IPS-18c (cell line): ENCODE results near the gene PDE11A.

Experiments used
- H3K4me3 ChIP-seq: 2 replicates; pipeline ENCODE4 v1.7.0; 2013; ENCODE audit warnings: low read depth, mild to moderate bottlenecking, low read length, moderate library complexity; ENCODE audit not compliant: insufficient read depth
- H3K9me3 ChIP-seq: one replicate; pipeline ENCODE4 v1.6.1; 2013; ENCODE audit warnings: mild to moderate bottlenecking, low read length, moderate library complexity; ENCODE audit not compliant: control insufficient read depth, insufficient read depth

Gene PDE11A

GRCh38 chr2:177717831-177718618 is 354.6 kb downstream of the PDE11A start:
- Histone ChIP-seq H3K9me3 (no peaks in the 10 kb centered on the region), H3K4me3 (no peak overlapping the region)

- no peak overlapping the region for H3K4me3 ChIP-seq
- no peaks in the 10 kb centered on the region for H3K9me3 ChIP-seq
Observed at GRCh38 chr2:177716484-177716883, 356.1 kb downstream of the PDE11A start.

GRCh38 chr2:177715771-177716170 is 356.8 kb downstream of the PDE11A start:
- Histone ChIP-seq H3K9me3 (no peaks in the 10 kb centered on the region), H3K4me3 (no peak overlapping the region)

GRCh38 chr2:177714704-177715103 is 357.9 kb downstream of the PDE11A start:
- no peak overlapping the region for H3K4me3 ChIP-seq
- H3K9me3 ChIP-seq, result no peaks in the 10 kb centered on the region

GRCh38 chr2:177712462-177712861 is 360.1 kb downstream of the PDE11A start:
- no peak overlapping the region for H3K4me3 ChIP-seq
- no peaks in the 10 kb centered on the region for H3K9me3 ChIP-seq

- no peaks in the 10 kb centered on the region for H3K9me3 ChIP-seq
- H3K4me3 ChIP-seq, result no peak overlapping the region
Observed at GRCh38 chr2:177711483-177712265, 360.9 kb downstream of the PDE11A start.

GRCh38 chr2:177710889-177711288 is 361.7 kb downstream of the PDE11A start:
- no peak overlapping the region for H3K4me3 ChIP-seq
- no peaks in the 10 kb centered on the region for H3K9me3 ChIP-seq

GRCh38 chr2:177709986-177710401 is 362.6 kb downstream of the PDE11A start:
- H3K4me3 ChIP-seq, result no peak overlapping the region
- no peaks in the 10 kb centered on the region for H3K9me3 ChIP-seq

GRCh38 chr2:177708660-177709444 is 363.7 kb downstream of the PDE11A start:
- no peak overlapping the region for H3K4me3 ChIP-seq
- no peaks in the 10 kb centered on the region for H3K9me3 ChIP-seq

- H3K9me3 ChIP-seq, result no peaks in the 10 kb centered on the region
- H3K4me3 ChIP-seq, result no peak overlapping the region
Observed at GRCh38 chr2:177708106-177708505, 364.5 kb downstream of the PDE11A start.

- Histone ChIP-seq H3K9me3 (no peaks in the 10 kb centered on the region), H3K4me3 (no peak overlapping the region)
Observed at GRCh38 chr2:177705511-177706173, 366.9 kb downstream of the PDE11A start.

GRCh38 chr2:177703159-177703558 is 369.4 kb downstream of the PDE11A start:
- Histone ChIP-seq H3K9me3 (no peaks in the 10 kb centered on the region), H3K4me3 (no peak overlapping the region)

- no peak overlapping the region for H3K4me3 ChIP-seq
- no peaks in the 10 kb centered on the region for H3K9me3 ChIP-seq
Observed at GRCh38 chr2:177698281-177698680, 374.3 kb downstream of the PDE11A start.

GRCh38 chr2:177694348-177694747 is 378.2 kb downstream of the PDE11A start:
- Histone ChIP-seq H3K4me3 (no peak overlapping the region), H3K9me3 (no peaks in the 10 kb centered on the region)

GRCh38 chr2:177693658-177694339 is 378.8 kb downstream of the PDE11A start:
- H3K4me3 ChIP-seq, result no peak overlapping the region

GRCh38 chr2:177692783-177693269 is 379.8 kb downstream of the PDE11A start:
- H3K4me3 ChIP-seq, result no peak overlapping the region
- H3K9me3 ChIP-seq, result no peaks in the 10 kb centered on the region

More at GRCh38 chr2:177693658-177694339, 378.8 kb downstream of the PDE11A start:
- no peaks in the 10 kb centered on the region for H3K9me3 ChIP-seq
